Muscle of leg (tissue), 11 donors: ENCODE data around the gene ABLIM1. TPM values are rescaled to one million over a fixed set of nuclear protein-coding genes. Genes with fewer than 3 reads are reported as not detected.

Experiments
- DNase-seq: peaks from one replicate; pipeline ENCODE4 v3.0.0; 2013
- H3K27ac ChIP-seq: one replicate; pipeline ENCODE4 v1.5.1; 2013; ENCODE audit warnings: mild to moderate bottlenecking, low read length, control low read depth
- H3K27me3 ChIP-seq: one replicate; pipeline ENCODE4 v1.6.1; 2013; ENCODE audit warnings: low read length; ENCODE audit not compliant: control insufficient read depth, insufficient read depth
- H3K36me3 ChIP-seq: one replicate; pipeline ENCODE4 v1.6.1; 2013; ENCODE audit warnings: low read length; ENCODE audit not compliant: control insufficient read depth, insufficient read depth
- H3K4me1 ChIP-seq: one replicate; pipeline ENCODE4 v1.6.1; 2013; ENCODE audit warnings: low read length; ENCODE audit not compliant: control insufficient read depth, insufficient read depth
- H3K4me3 ChIP-seq: one replicate; pipeline ENCODE4 v1.5.1; 2013; ENCODE audit warnings: low read length, control low read depth
- H3K9me3 ChIP-seq: replicated peaks from 2 replicates; pipeline ENCODE4 v1.6.1; 2013; ENCODE audit warnings: low read depth, low read length; ENCODE audit not compliant: control insufficient read depth
- WGBS: methylation state at CpG from one replicate; pipeline ENCODE4 v1.1.5; 2013; ENCODE audit warnings: missing lambda C conversion rate; ENCODE audit not compliant: insufficient coverage; 5-methylcytosine and 5-hydroxymethylcytosine counted together
- polyA plus RNA-seq, 8 donors: library from polyadenylated mRNA; unstranded; fragments of 120-200 nt; gene quantifications; one replicate each; pipeline versions ENCODE4 v1.2.1 to v1.2.3, GENCODE V29; 2013; ENCODE audit warnings: inconsistent platforms in 1 of 8, low replicate concordance in 1 of 8; ENCODE audit not compliant: insufficient read length in 8 of 8, insufficient read depth in 1 of 8
- total RNA-seq: library from RNA; stranded (reverse); fragments of 120-200 nt; gene quantifications from one replicate; pipeline ENCODE4 v1.2.4, GENCODE V29; 2013

ABLIM1 gene
- total and polyA plus RNA-seq, 9 donors: 27.7 to 62.7 (median 46.2) TPM

- no peak for DNase-seq
- no peaks in the 10 kb centered on the region for H3K9me3 ChIP-seq
- H3K27me3 ChIP-seq: no peaks in the 10 kb centered on the region
- no peak overlapping the region for H3K27ac ChIP-seq
- no CpG with 5 or more reads among the region's 2 CpGs for WGBS
- peaks cover 6% of the 10 kb centered on the region for H3K4me1 ChIP-seq
- H3K36me3 ChIP-seq: no peaks in the 10 kb centered on the region
- H3K4me3 ChIP-seq: no peak overlapping the region
Measured at GRCh38 chr10:114500643-114501042, 157.4 kb downstream of the ABLIM1 start.

- no peaks in the 10 kb centered on the region for H3K4me1 ChIP-seq
- DNase-seq: no peak
- no peaks in the 10 kb centered on the region for H3K36me3 ChIP-seq
- 82% methylated on average over 5 of the region's 8 CpGs for WGBS
- H3K4me3 ChIP-seq: no peak overlapping the region
- no peak overlapping the region for H3K27ac ChIP-seq
- H3K27me3 ChIP-seq: no peaks in the 10 kb centered on the region
- no peaks in the 10 kb centered on the region for H3K9me3 ChIP-seq
Measured at GRCh38 chr10:114499630-114500190, 158.4 kb downstream of the ABLIM1 start.

DNA sequence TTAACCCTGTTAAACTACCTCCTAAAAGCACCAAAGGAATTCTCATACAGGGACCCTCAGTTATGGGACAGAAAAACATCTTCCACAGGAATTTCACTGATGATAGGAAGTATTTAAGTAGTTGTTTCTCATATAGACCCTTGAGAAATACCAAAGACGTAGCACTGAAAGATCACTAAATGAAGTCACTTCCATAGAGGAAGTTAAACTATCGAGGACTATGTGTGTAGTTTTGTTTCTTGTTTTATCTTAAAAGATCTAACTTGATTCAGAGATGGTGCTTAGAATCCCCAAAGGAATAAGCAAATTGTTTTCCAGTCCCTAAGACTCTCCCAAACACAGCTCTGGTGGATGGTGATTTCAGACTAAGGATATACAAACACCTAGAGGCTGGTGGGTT is 159.0 kb downstream of the ABLIM1 start:
- Histone ChIP-seq H3K4me3 (no peak overlapping the region), H3K4me1 (no peaks in the 10 kb centered on the region), H3K9me3 (no peaks in the 10 kb centered on the region), H3K27me3 (no peaks in the 10 kb centered on the region), H3K27ac (no peak overlapping the region), H3K36me3 (no peaks in the 10 kb centered on the region)
- WGBS: no CpG with 5 or more reads among the region's 2 CpGs
- no peak for DNase-seq

DNA sequence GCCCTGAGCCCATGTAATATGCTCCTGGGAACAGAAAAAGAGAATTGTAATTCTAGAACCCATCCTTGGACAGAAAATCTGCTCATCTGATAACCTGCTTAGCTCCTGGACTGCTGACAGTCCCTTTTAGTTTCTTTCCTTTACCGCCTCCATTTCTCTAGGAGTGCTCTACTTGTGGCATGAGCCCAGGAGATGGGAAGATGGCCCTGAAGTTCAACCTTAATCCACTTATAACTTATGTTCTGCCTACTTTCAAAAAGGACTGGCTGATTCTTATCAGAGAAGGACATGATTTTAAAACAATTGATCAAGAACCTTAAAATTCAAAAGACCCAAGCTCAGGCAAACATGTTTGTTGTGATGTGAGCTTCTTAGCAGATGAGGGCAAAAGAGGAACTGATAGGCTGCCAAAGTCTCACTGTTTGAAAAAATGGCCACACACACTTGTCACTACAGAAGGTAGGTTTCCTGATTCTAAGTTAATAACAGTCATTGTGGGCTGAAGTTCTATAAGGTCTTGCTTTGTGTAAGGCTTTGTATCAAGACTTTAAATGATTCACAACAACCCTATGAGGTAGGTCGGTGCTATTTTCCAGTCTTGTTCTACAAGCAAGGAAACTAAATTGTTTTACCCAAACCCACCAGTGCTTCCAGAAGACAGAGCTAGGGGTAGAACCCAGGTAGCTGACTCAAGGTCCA is 159.5 kb downstream of the ABLIM1 start:
- DNase-seq: no peak
- Histone ChIP-seq H3K27ac (no peak overlapping the region), H3K27me3 (no peaks in the 10 kb centered on the region), H3K4me1 (no peaks in the 10 kb centered on the region), H3K9me3 (no peaks in the 10 kb centered on the region), H3K4me3 (no peak overlapping the region), H3K36me3 (no peaks in the 10 kb centered on the region)
- WGBS: 100% methylated on average over 1 of the region's 2 CpGs

DNA sequence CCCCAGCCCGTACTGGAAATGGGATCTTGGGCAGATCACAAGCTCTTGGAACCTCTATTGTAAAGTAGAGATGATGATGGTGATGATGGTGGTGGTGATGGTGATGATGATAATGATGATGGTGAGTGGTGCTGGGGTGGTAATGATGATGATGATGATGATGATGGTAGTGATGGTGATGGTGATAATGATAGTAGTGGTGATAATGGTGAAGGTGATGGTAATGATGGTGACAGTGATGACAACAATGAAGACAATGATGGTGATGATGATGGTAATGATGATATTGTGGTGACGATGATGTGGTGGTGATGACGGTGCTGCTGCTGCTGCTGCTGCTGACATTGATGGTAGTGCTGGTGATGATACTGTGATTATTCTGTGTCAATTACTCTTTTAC is 162.8 kb downstream of the ABLIM1 start:
- Histone ChIP-seq H3K27me3 (no peaks in the 10 kb centered on the region), H3K27ac (no peak overlapping the region), H3K4me3 (no peak overlapping the region), H3K4me1 (peaks cover 14% of the 10 kb centered on the region), H3K9me3 (no peaks in the 10 kb centered on the region), H3K36me3 (no peaks in the 10 kb centered on the region)
- no peak for DNase-seq
- WGBS: 82% methylated on average over 1 of the region's 3 CpGs

DNA sequence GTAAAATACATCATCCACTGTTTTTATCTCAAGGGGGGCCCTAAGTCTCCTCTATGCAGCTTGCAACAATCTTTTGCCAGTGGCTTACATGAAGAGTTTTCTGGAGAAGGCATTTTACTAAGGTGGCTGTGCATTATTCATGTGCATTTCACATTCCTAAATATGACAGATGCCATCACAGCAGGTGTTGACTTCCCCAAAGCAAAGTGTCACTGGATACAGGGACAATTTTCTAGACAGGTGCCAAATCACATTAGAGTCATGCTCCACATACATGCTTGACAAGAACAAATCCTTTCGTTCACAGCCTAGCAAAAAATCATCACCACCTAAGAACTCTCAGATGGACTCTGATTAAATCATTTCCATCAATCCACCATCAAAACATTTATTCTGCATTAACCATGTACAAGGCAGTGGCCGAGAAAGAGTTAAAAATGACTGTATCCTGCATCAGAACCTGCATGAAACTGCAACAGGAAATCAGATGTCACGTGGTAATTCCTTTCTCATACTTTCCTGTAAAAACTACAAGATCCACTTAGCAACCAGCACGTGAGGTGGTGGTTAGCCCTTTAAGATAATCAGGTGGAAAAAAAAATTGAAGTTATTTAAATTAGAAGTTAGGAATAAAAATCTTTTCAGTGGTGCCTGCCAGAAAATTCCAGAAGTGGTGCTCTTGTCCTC is 165.6 kb downstream of the ABLIM1 start:
- Histone ChIP-seq H3K4me1 (peaks cover 19% of the 10 kb centered on the region), H3K27me3 (no peaks in the 10 kb centered on the region), H3K36me3 (peaks cover 7% of the 10 kb centered on the region), H3K4me3 (no peak overlapping the region), H3K27ac (peak overlapping the region; percentile 8), H3K9me3 (no peaks in the 10 kb centered on the region)
- 29% methylated on average over 1 of the region's 4 CpGs for WGBS
- no peak for DNase-seq

- no peaks in the 10 kb centered on the region for H3K27me3 ChIP-seq
- H3K4me1 ChIP-seq: peaks cover 19% of the 10 kb centered on the region
- H3K4me3 ChIP-seq: no peak overlapping the region
- peak overlapping the region; percentile 8 for H3K27ac ChIP-seq
- H3K9me3 ChIP-seq: no peaks in the 10 kb centered on the region
- DNase-seq: peak; percentile 68
- H3K36me3 ChIP-seq: peaks cover 8% of the 10 kb centered on the region
- 15% methylated on average over 4 of the region's 4 CpGs for WGBS
Measured at GRCh38 chr10:114491933-114492332, 166.1 kb downstream of the ABLIM1 start.

GRCh38 chr10:114491419-114491818 is 166.7 kb downstream of the ABLIM1 start:
- H3K9me3 ChIP-seq: no peaks in the 10 kb centered on the region
- H3K4me1 ChIP-seq: peaks cover 19% of the 10 kb centered on the region
- WGBS: no CpG with 5 or more reads among the region's 3 CpGs
- peak overlapping the region; percentile 49 for H3K27ac ChIP-seq
- no peak overlapping the region for H3K4me3 ChIP-seq
- peaks cover 11% of the 10 kb centered on the region for H3K36me3 ChIP-seq
- DNase-seq: peak; percentile 82
- no peaks in the 10 kb centered on the region for H3K27me3 ChIP-seq

- peaks cover 23% of the 10 kb centered on the region for H3K36me3 ChIP-seq
Measured at GRCh38 chr10:114489521-114490310, 168.4 kb downstream of the ABLIM1 start.

More at GRCh38 chr10:114489521-114490310, 168.4 kb downstream of the ABLIM1 start:
- Histone ChIP-seq H3K27me3 (no peaks in the 10 kb centered on the region), H3K9me3 (peaks cover 3% of the 10 kb centered on the region), H3K27ac (no peak overlapping the region), H3K4me3 (no peak overlapping the region), H3K4me1 (peaks cover 19% of the 10 kb centered on the region)
- 59% methylated on average over 12 of the region's 14 CpGs for WGBS
- DNase-seq: no peak
